ENCODE data around the gene KAZN. TPM values are rescaled to one million over a fixed set of nuclear protein-coding genes. Genes with fewer than 3 reads are reported as not detected.

KAZN gene
- total and polyA plus RNA-seq, 11 donors = 0.65 to 6.5 (median 2.3) TPM

GRCh38 chr1:14844356-14844755 is 245.9 kb downstream of the KAZN start:
- no peak for DNase-seq
- TF ChIP-seq POLR2A (IDR thresholded peaks at IDR 0.05) (no peak), CTCF (IDR thresholded peaks at IDR 0.05) (no peak)
- Histone ChIP-seq H3K36me3 (no peaks in the 10 kb centered on the region), H3K27ac (no peak overlapping the region), H3K27me3 (peaks cover 0 to 11% (median 0%) of the 10 kb centered on the region in 9 donors), H3K4me3 (no peak overlapping the region), H3K4me1 (no peaks in the 10 kb centered on the region), H3K9me3 (peaks cover 0 to 28% (median 17%) of the 10 kb centered on the region in 12 donors)
- whole genome bisulfite sequencing, 4 donors = 58 to 70% (median 63%) methylated on average over 2 of the region's 2 CpGs
- ATAC-seq = no peak
- intact Hi-C loops (cut with DNase I) = no loop called here

GRCh38 chr1:14844923-14845617 is 246.6 kb downstream of the KAZN start:
- no peak for ATAC-seq
- intact Hi-C loops (cut with DNase I) = no loop called here
- peaks cover 0 to 28% (median 17%) of the 10 kb centered on the region in 12 donors for H3K9me3 ChIP-seq
- H3K4me1 ChIP-seq = no peaks in the 10 kb centered on the region
- TF ChIP-seq CTCF (IDR thresholded peaks at IDR 0.05) (no peak), POLR2A (IDR thresholded peaks at IDR 0.05) (no peak)
- peaks cover 0 to 11% (median 0%) of the 10 kb centered on the region in 9 donors for H3K27me3 ChIP-seq
- H3K27ac ChIP-seq = no peak overlapping the region
- H3K4me3 ChIP-seq = no peak overlapping the region
- no peak for DNase-seq
- H3K36me3 ChIP-seq = no peaks in the 10 kb centered on the region
- 91 to 94% (median 92%) methylated on average over 2 of the region's 2 CpGs for WGBS, 4 donors

GRCh38 chr1:14845851-14846250 is 247.4 kb downstream of the KAZN start:
- intact Hi-C loops (cut with DNase I) = no loop called here
- peaks cover 0 to 22% (median 17%) of the 10 kb centered on the region in 12 donors for H3K9me3 ChIP-seq

More at GRCh38 chr1:14845851-14846250, 247.4 kb downstream of the KAZN start:
- Histone ChIP-seq H3K27ac (no peak overlapping the region), H3K27me3 (peaks cover 0 to 14% (median 0%) of the 10 kb centered on the region in 9 donors), H3K4me1 (no peaks in the 10 kb centered on the region), H3K36me3 (no peaks in the 10 kb centered on the region), H3K4me3 (no peak overlapping the region)
- DNase-seq = no peak
- TF ChIP-seq CTCF (IDR thresholded peaks at IDR 0.05) (no peak), POLR2A (IDR thresholded peaks at IDR 0.05) (no peak)
- WGBS, 4 donors = 65 to 75% (median 72%) methylated on average over 5 of the region's 5 CpGs
- ATAC-seq = no peak
